ENCODE results near the gene PIEZO2. TPM values are rescaled to one million over a fixed set of nuclear protein-coding genes. Genes with fewer than 3 reads are reported as not detected.
A peak's percentile ranks its signal among the peaks of the same experiment; 100 is the strongest.

PIEZO2 gene
- total and polyA plus RNA-seq, 9 donors: 19.3 to 55.4 (median 35.3) TPM

DNA sequence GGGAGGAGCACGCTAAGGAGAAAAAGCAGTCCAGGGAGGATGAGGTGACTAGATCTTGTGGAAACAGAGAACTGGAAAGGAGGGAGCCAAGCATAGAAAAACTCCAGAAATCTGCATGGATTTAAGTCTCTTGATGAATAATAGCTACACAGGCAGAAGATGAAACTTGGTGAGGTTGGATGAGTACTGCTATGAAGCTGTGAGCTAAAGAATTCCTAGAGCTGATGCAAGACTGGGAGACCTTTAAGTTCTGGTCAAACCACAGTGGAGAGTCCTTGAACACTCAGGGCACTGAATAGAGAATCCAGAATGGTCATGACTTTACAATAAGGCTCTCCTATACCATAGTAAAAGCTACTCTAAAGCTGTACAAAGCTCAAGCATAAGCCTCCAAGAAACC, 18.4 kb upstream of the PIEZO2 start:
- 88% methylated on average over 1 of the region's 1 CpG for WGBS (ENCODE audit: insufficient coverage)
- H3K4me3 ChIP-seq (ENCODE audit: low read length): no peak overlapping the region

GRCh38 chr18:11165952-11166351, 16.6 kb upstream of the PIEZO2 start:
- Histone ChIP-seq H3K4me1 (ENCODE audit: control insufficient read depth, insufficient read depth, low read length) (no peaks in the 10 kb centered on the region), H3K27ac (ENCODE audit: low read length) (no peak overlapping the region), H3K9me3 (replicated peaks; ENCODE audit: control insufficient read depth, low read depth, low read length) (no peaks in the 10 kb centered on the region), H3K4me3 (ENCODE audit: low read length) (no peak overlapping the region), H3K36me3 (ENCODE audit: control insufficient read depth, insufficient read depth, low read length) (no peaks in the 10 kb centered on the region), H3K27me3 (ENCODE audit: control insufficient read depth, insufficient read depth, low read length) (no peaks in the 10 kb centered on the region)
- DNase-seq: no peak
- WGBS (ENCODE audit: insufficient coverage): no CpG with 5 or more reads among the region's 7 CpGs

More for the DNA sequence above, 18.4 kb upstream of the PIEZO2 start:
- no peaks in the 10 kb centered on the region for H3K36me3 ChIP-seq (ENCODE audit: control insufficient read depth, insufficient read depth, low read length)
- no peaks in the 10 kb centered on the region for H3K9me3 ChIP-seq (replicated peaks; ENCODE audit: control insufficient read depth, low read depth, low read length)
- H3K27ac ChIP-seq (ENCODE audit: low read length): no peak overlapping the region
- no peak for DNase-seq
- no peaks in the 10 kb centered on the region for H3K27me3 ChIP-seq (ENCODE audit: control insufficient read depth, insufficient read depth, low read length)
- H3K4me1 ChIP-seq (ENCODE audit: control insufficient read depth, insufficient read depth, low read length): no peaks in the 10 kb centered on the region

- Histone ChIP-seq H3K27me3 (ENCODE audit: control insufficient read depth, insufficient read depth, low read length) (no peaks in the 10 kb centered on the region), H3K4me1 (ENCODE audit: control insufficient read depth, insufficient read depth, low read length) (no peaks in the 10 kb centered on the region), H3K36me3 (ENCODE audit: control insufficient read depth, insufficient read depth, low read length) (no peaks in the 10 kb centered on the region), H3K4me3 (ENCODE audit: low read length) (no peak overlapping the region), H3K27ac (ENCODE audit: low read length) (no peak overlapping the region), H3K9me3 (replicated peaks; ENCODE audit: control insufficient read depth, low read depth, low read length) (no peaks in the 10 kb centered on the region)
- DNase-seq: no peak
- WGBS (ENCODE audit: insufficient coverage): no CpG with 5 or more reads among the region's 3 CpGs
These were observed 15.8 kb upstream of the PIEZO2 start for GRCh38 chr18:11165138-11165537.

GRCh38 chr18:11163665-11164064, 14.3 kb upstream of the PIEZO2 start:
- H3K4me1 ChIP-seq (ENCODE audit: control insufficient read depth, insufficient read depth, low read length): no peaks in the 10 kb centered on the region
- H3K36me3 ChIP-seq (ENCODE audit: control insufficient read depth, insufficient read depth, low read length): no peaks in the 10 kb centered on the region
- H3K4me3 ChIP-seq (ENCODE audit: low read length): no peak overlapping the region
- H3K27me3 ChIP-seq (ENCODE audit: control insufficient read depth, insufficient read depth, low read length): no peaks in the 10 kb centered on the region
- DNase-seq: no peak
- no peak overlapping the region for H3K27ac ChIP-seq (ENCODE audit: low read length)
- WGBS (ENCODE audit: insufficient coverage): 26% methylated on average over 15 of the region's 18 CpGs
- H3K9me3 ChIP-seq (replicated peaks; ENCODE audit: control insufficient read depth, low read depth, low read length): no peaks in the 10 kb centered on the region

DNA sequence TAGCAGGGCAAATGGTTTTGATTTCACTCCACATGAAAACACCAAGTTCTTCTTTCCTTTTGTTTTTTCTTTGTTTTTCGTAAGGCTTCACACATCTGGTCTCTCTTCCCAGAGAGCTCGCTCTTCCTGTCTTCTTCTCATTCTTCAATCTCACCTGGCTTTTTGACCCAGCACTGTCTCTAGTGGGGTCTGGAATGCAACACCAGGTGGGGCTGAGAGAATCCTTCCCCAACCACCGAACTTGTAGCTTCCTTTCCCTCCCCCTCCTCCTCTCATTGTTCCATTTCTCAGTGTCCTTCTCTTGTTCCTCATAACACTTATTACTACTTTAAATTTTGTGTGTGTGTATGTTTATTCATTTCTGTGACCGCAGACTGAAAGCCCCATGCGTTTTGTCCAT, 13.5 kb upstream of the PIEZO2 start:
- no CpG with 5 or more reads among the region's 5 CpGs for WGBS (ENCODE audit: insufficient coverage)

GRCh38 chr18:11162462-11162861, 13.1 kb upstream of the PIEZO2 start:
- Histone ChIP-seq H3K9me3 (replicated peaks; ENCODE audit: control insufficient read depth, low read depth, low read length) (no peaks in the 10 kb centered on the region), H3K4me3 (ENCODE audit: low read length) (no peak overlapping the region), H3K36me3 (ENCODE audit: control insufficient read depth, insufficient read depth, low read length) (no peaks in the 10 kb centered on the region), H3K27ac (ENCODE audit: low read length) (no peak overlapping the region), H3K27me3 (ENCODE audit: control insufficient read depth, insufficient read depth, low read length) (no peaks in the 10 kb centered on the region), H3K4me1 (ENCODE audit: control insufficient read depth, insufficient read depth, low read length) (no peaks in the 10 kb centered on the region)
- no peak for DNase-seq
- WGBS (ENCODE audit: insufficient coverage): 100% methylated on average over 1 of the region's 3 CpGs

More for the DNA sequence above, 13.5 kb upstream of the PIEZO2 start:
- Histone ChIP-seq H3K4me3 (ENCODE audit: low read length) (no peak overlapping the region), H3K36me3 (ENCODE audit: control insufficient read depth, insufficient read depth, low read length) (no peaks in the 10 kb centered on the region), H3K27me3 (ENCODE audit: control insufficient read depth, insufficient read depth, low read length) (no peaks in the 10 kb centered on the region), H3K4me1 (ENCODE audit: control insufficient read depth, insufficient read depth, low read length) (no peaks in the 10 kb centered on the region), H3K27ac (ENCODE audit: low read length) (no peak overlapping the region), H3K9me3 (replicated peaks; ENCODE audit: control insufficient read depth, low read depth, low read length) (no peaks in the 10 kb centered on the region)
- no peak for DNase-seq

DNA sequence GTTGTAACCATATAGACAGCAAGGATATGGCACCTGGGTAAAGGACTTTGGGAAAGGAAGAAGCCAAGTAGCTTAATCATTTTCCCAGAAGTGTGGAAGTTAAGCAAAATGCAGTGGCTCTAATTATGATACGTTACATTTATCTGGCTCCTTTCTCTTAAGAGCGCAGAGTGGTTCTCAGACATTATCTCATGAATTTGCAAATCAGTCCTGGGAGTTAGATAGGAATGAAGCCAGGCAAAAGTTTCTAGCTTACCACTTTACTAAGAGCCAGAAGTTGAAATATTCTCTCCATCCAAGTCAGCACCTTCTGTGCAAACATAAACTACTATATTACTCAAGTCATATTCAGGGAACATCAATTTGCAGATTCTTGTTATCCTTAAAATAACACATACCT, 10.9 kb upstream of the PIEZO2 start:
- Histone ChIP-seq H3K4me1 (ENCODE audit: control insufficient read depth, insufficient read depth, low read length) (peaks cover 2% of the 10 kb centered on the region), H3K27ac (ENCODE audit: low read length) (no peak overlapping the region), H3K36me3 (ENCODE audit: control insufficient read depth, insufficient read depth, low read length) (no peaks in the 10 kb centered on the region), H3K27me3 (ENCODE audit: control insufficient read depth, insufficient read depth, low read length) (no peaks in the 10 kb centered on the region), H3K4me3 (ENCODE audit: low read length) (no peak overlapping the region), H3K9me3 (replicated peaks; ENCODE audit: control insufficient read depth, low read depth, low read length) (no peaks in the 10 kb centered on the region)
- WGBS (ENCODE audit: insufficient coverage): no CpG with 5 or more reads among the region's 2 CpGs
- DNase-seq: no peak

- Histone ChIP-seq H3K9me3 (replicated peaks; ENCODE audit: control insufficient read depth, low read depth, low read length) (no peaks in the 10 kb centered on the region), H3K27me3 (ENCODE audit: control insufficient read depth, insufficient read depth, low read length) (no peaks in the 10 kb centered on the region), H3K36me3 (ENCODE audit: control insufficient read depth, insufficient read depth, low read length) (no peaks in the 10 kb centered on the region), H3K4me3 (ENCODE audit: low read length) (no peak overlapping the region), H3K4me1 (ENCODE audit: control insufficient read depth, insufficient read depth, low read length) (peaks cover 2% of the 10 kb centered on the region), H3K27ac (ENCODE audit: low read length) (no peak overlapping the region)
- WGBS (ENCODE audit: insufficient coverage): 78% methylated on average over 1 of the region's 4 CpGs
- no peak for DNase-seq
These were observed 10.5 kb upstream of the PIEZO2 start for GRCh38 chr18:11159844-11160243.

DNA sequence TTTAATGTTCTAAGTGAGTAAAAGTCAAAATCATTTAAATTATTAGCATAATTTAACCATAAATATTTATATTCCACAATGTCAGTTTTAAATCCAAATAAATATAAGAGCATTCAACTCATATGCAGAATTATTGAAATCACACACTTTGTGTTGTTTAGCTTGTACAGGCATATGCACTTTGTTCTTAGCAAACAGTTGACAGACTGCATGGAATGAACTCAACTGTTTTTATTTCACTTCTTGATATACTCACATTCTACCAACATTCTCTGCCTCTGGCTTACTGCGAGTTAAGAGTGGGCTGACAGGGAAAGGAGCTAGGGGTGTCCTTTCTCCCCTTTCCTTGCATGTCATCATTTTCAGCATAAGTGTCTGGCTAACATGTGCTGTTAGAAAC, 7.6 kb upstream of the PIEZO2 start:
- Histone ChIP-seq H3K36me3 (ENCODE audit: control insufficient read depth, insufficient read depth, low read length) (no peaks in the 10 kb centered on the region), H3K4me3 (ENCODE audit: low read length) (no peak overlapping the region), H3K4me1 (ENCODE audit: control insufficient read depth, insufficient read depth, low read length) (peaks cover 2% of the 10 kb centered on the region), H3K9me3 (replicated peaks; ENCODE audit: control insufficient read depth, low read depth, low read length) (no peaks in the 10 kb centered on the region), H3K27ac (ENCODE audit: low read length) (no peak overlapping the region), H3K27me3 (ENCODE audit: control insufficient read depth, insufficient read depth, low read length) (no peaks in the 10 kb centered on the region)
- WGBS (ENCODE audit: insufficient coverage): no CpG with 5 or more reads among the region's 1 CpG
- no peak for DNase-seq

DNA sequence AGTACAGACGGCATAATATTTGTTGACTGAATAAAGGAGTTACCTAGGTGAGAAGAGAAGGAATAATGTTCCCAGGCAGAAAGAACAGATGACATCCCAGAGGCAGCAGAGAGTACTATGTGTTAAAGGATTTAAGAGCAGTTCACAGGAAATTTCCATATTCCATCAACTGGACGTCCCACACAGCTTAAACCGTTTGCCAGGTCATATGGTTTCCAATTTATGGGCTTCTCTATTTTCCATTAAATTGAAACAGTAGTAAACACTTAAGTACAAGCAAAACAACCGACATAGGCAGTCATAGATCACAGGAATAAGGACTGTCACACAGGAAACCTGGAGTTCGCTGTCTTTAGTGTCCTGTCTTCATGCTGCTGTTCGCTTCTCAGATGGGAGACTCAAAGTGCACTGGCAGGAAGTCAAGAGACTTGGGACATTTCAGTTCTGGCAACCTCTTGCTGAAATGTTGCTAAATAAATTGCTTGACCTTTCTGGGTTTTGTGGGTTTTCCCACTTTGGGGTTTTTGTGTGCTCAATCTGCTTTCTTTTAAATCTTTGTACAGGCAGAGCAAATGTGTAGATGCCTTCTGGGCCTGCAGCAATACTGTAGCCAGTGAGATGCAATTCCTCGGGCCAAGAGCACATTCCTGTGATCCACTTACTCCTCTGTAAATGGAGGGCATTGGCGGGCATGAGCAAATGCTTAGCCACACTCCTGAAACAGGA, 5.8 kb upstream of the PIEZO2 start:
- WGBS (ENCODE audit: insufficient coverage): 36% methylated on average over 6 of the region's 8 CpGs
- no peaks in the 10 kb centered on the region for H3K36me3 ChIP-seq (ENCODE audit: control insufficient read depth, insufficient read depth, low read length)
- no peaks in the 10 kb centered on the region for H3K9me3 ChIP-seq (replicated peaks; ENCODE audit: control insufficient read depth, low read depth, low read length)
- H3K27ac ChIP-seq (ENCODE audit: low read length): peak overlapping the region; percentile 47
- H3K4me3 ChIP-seq (ENCODE audit: low read length): no peak overlapping the region
- peaks cover 8% of the 10 kb centered on the region for H3K27me3 ChIP-seq (ENCODE audit: control insufficient read depth, insufficient read depth, low read length)
- peak; percentile 90 for DNase-seq
- peaks cover 2% of the 10 kb centered on the region for H3K4me1 ChIP-seq (ENCODE audit: control insufficient read depth, insufficient read depth, low read length)

All from muscle of leg (tissue), 11 donors.